ENCODE measurements around the gene PPP2R2C. TPM values are rescaled to one million over a fixed set of nuclear protein-coding genes. Genes with fewer than 3 reads are reported as not detected.

The PPP2R2C gene
- total RNA-seq, 1 experiment from 2014 or later, result 26.7 TPM

GRCh38 chr4:6420036-6420435 is 52.4 kb downstream of the PPP2R2C start:
- ChIA-PET POLR2A (no interaction called here), CTCF (interaction anchor here (1.1 kb wide), 1 partner anchor 36 kb away, joined by 3 read pairs; no protein-coding TSS in a partner anchor)
- in situ Hi-C loops (cut with HindIII; ENCODE audit: low pct_unique_long_range_greater_than_20kb, low sequenced_read_pairs) (no loop called here), intact Hi-C loops (cut with micrococcal nuclease; ENCODE audit: unreplicated experiment) (no loop called here)
- Histone ChIP-seq H3K36me3 (ENCODE audit: control insufficient read depth, insufficient read depth, low read length) (no peaks in the 10 kb centered on the region), H3K9me3 (ENCODE audit: control insufficient read depth, insufficient read depth, low read depth, low read length) (no peaks in the 10 kb centered on the region), H3K27ac (ENCODE audit: low read length) (no peak overlapping the region), H3K27me3 (ENCODE audit: control insufficient read depth, insufficient read depth, low read length) (no peaks in the 10 kb centered on the region), H3K4me3 (ENCODE audit: low read depth in 2 of 2, low read length in 2 of 2) (no peak overlapping the region), H3K4me1 (ENCODE audit: control insufficient read depth, insufficient read depth, low read length) (0 out of 2 replicates have a peak, but pooled peaks cover 3% of the 10 kb centered on the region)
- ATAC-seq, result no peak
- DNase-seq (ENCODE audit: low read depth, low spot score), result no peak
- no TSS peak for BruUV-seq (replicated peaks)
- TF ChIP-seq REST (IDR thresholded peaks at IDR 0.05; ENCODE audit: insufficient read depth in 1 of 2, low read depth in 2 of 2, low read length in 1 of 2) (no peak), SIN3A (IDR thresholded peaks at IDR 0.05; ENCODE audit: borderline replicate concordance, insufficient read depth, low read depth, low read length) (no peak), TCF7L2 (IDR thresholded peaks at IDR 0.05; ENCODE audit: low read depth, low read length) (no peak), CTCF (IDR thresholded peaks at IDR 0.05) (no peak), POLR2AphosphoS5 (IDR thresholded peaks at IDR 0.05; ENCODE audit: low read depth, low read length) (no peak)

- H3K27ac ChIP-seq (ENCODE audit: low read length), result no peak overlapping the region
- ChIA-PET POLR2A (no interaction called here), CTCF (interaction anchor here (1.1 kb wide), 1 partner anchor 35 kb away, joined by 3 read pairs; no protein-coding TSS in a partner anchor)
- H3K27me3 ChIP-seq (ENCODE audit: control insufficient read depth, insufficient read depth, low read length), result no peaks in the 10 kb centered on the region
- in situ Hi-C loops (cut with HindIII; ENCODE audit: low pct_unique_long_range_greater_than_20kb, low sequenced_read_pairs) (no loop called here), intact Hi-C loops (cut with micrococcal nuclease; ENCODE audit: unreplicated experiment) (no loop called here)
- 0 out of 2 replicates have a peak, but pooled peaks cover 3% of the 10 kb centered on the region for H3K4me1 ChIP-seq (ENCODE audit: control insufficient read depth, insufficient read depth, low read length)
- TF ChIP-seq CTCF (IDR thresholded peaks at IDR 0.05), result no peak
- TF ChIP-seq REST (IDR thresholded peaks at IDR 0.05; ENCODE audit: insufficient read depth in 1 of 2, low read depth in 2 of 2, low read length in 1 of 2), result no peak
- no peak for TF ChIP-seq POLR2AphosphoS5 (IDR thresholded peaks at IDR 0.05; ENCODE audit: low read depth, low read length)
- TF ChIP-seq TCF7L2 (IDR thresholded peaks at IDR 0.05; ENCODE audit: low read depth, low read length), result no peak
- no peak for TF ChIP-seq SIN3A (IDR thresholded peaks at IDR 0.05; ENCODE audit: borderline replicate concordance, insufficient read depth, low read depth, low read length)
- DNase-seq (ENCODE audit: low read depth, low spot score), result no peak
- 0 out of 2 replicates have a peak, but pooled peaks have one; percentile 23 for ATAC-seq
- H3K4me3 ChIP-seq (ENCODE audit: low read depth in 2 of 2, low read length in 2 of 2), result no peak overlapping the region
- no TSS peak for BruUV-seq (replicated peaks)
- H3K36me3 ChIP-seq (ENCODE audit: control insufficient read depth, insufficient read depth, low read length), result no peaks in the 10 kb centered on the region
- no peaks in the 10 kb centered on the region for H3K9me3 ChIP-seq (ENCODE audit: control insufficient read depth, insufficient read depth, low read depth, low read length)
These were observed 52.9 kb downstream of the PPP2R2C start for GRCh38 chr4:6419452-6420028.
